Breast epithelium (tissue), 4 donors: ENCODE data around the gene RGS14. TPM values are rescaled to one million over a fixed set of nuclear protein-coding genes. Genes with fewer than 3 reads are reported as not detected.
A peak's percentile ranks its signal among the peaks of the same experiment; 100 is the strongest.
"Not testable (repeated sequence)": the region's sequence is repeated elsewhere in the genome, so short reads cannot be mapped to it uniquely, and the experiment has no call there.

ENCODE experiments used
- DNase-seq, 2 donors: peaks; one replicate each; pipeline ENCODE4 v3.0.0-alpha.2; 2019; ENCODE audit warnings: low spot score in 2 of 2
- H3K27ac ChIP-seq, 2 donors: fragments of 200-600 bp; sonication (generic) in 1 of 2; one replicate each; pipeline ENCODE4 v1.5.1; 2016 to 2019; ENCODE audit warnings: mild to moderate bottlenecking in 1 of 2
- H3K27me3 ChIP-seq, 2 donors: fragments of 200-600 bp; sonication (generic) in 1 of 2; one replicate each; pipeline versions ENCODE4 v1.5.1 to v1.6.0; 2017 to 2019; ENCODE audit warnings: control low read depth in 1 of 2, mild to moderate bottlenecking in 1 of 2
- H3K36me3 ChIP-seq: fragments of 200-600 bp; one replicate; pipeline ENCODE4 v1.5.1; 2019
- H3K4me1 ChIP-seq, 2 donors: fragments of 200-600 bp; sonication (generic); one replicate each; pipeline ENCODE4 v1.5.1; 2016 to 2019; ENCODE audit warnings: control low read depth in 1 of 2
- H3K4me3 ChIP-seq, 3 donors: fragments of 200-600 bp; sonication (generic); 1 replicate in 2 of 3; 2 replicates in 1 of 3; pipeline ENCODE4 v1.5.1; 2016 to 2019; ENCODE audit warnings: mild to moderate bottlenecking in 3 of 3, moderate library complexity in 2 of 3
- H3K9me3 ChIP-seq, 2 donors: fragments of 200-600 bp; sonication (generic) in 1 of 2; one replicate each; pipeline ENCODE4 v1.5.1; 2016 to 2019; ENCODE audit warnings: control low read depth in 1 of 2
- CTCF ChIP-seq, 3 donors: fragments of 450-650 bp; IDR thresholded peaks; one replicate each; pipeline ENCODE4 v1.5.1; 2016 to 2017; ENCODE audit warnings: antibody characterized with exemption in 3 of 3, mild to moderate bottlenecking in 3 of 3, moderate library complexity in 3 of 3
- POLR2A ChIP-seq: fragments of 450-650 bp; IDR thresholded peaks from one replicate; pipeline ENCODE4 v1.6.1; 2016; ENCODE audit warnings: antibody characterized with exemption, mild to moderate bottlenecking, moderate library complexity
- POLR2AphosphoS5 ChIP-seq, 3 donors: sonication (generic); formaldehyde crosslinking; IDR thresholded peaks; one replicate each; pipeline ENCODE4 v1.6.1; 2017; ENCODE audit warnings: antibody characterized with exemption in 3 of 3
- intact Hi-C: fragments of 100-400 bp; cut with DNase I; formaldehyde crosslinking; loops from one replicate; pipeline ENCODE4 v1.15.1; 2023; ENCODE audit warnings: low total_unique reads
- total RNA-seq, 3 donors: library from RNA; depleted of rRNA; stranded (reverse); fragments of >200 nt; gene quantifications; one replicate each; pipeline ENCODE4 v1.1.0, GENCODE V29; 2016

RGS14 gene
- total RNA-seq, 3 donors from 2014 or later: 9.0 to 16.4 (median 11.3) TPM

- Histone ChIP-seq H3K4me3 (no peak overlapping the region), H3K36me3 (no peaks in the 10 kb centered on the region), H3K9me3 (no peaks in the 10 kb centered on the region), H3K27ac (peak overlapping the region; percentile 58 to 66), H3K27me3 (no peaks in the 10 kb centered on the region), H3K4me1 (no peaks in the 10 kb centered on the region)
- TF ChIP-seq CTCF (IDR thresholded peaks at IDR 0.05) (no peak), POLR2A (no peak), POLR2AphosphoS5 (IDR thresholded peaks at IDR 0.05) (no peak)
- DNase-seq: no peak
- intact Hi-C loops: no loop called here
Measured at GRCh38 chr5:177373806-177374205, 16.1 kb downstream of the RGS14 start.

- Histone ChIP-seq H3K27me3 (no peaks in the 10 kb centered on the region), H3K9me3 (no peaks in the 10 kb centered on the region), H3K4me1 (no peaks in the 10 kb centered on the region), H3K4me3 (no peak overlapping the region), H3K27ac (peak overlapping the region in 1 of 2 donors; percentile 66), H3K36me3 (no peaks in the 10 kb centered on the region)
- DNase-seq: no peak
- intact Hi-C loops: no loop called here
- TF ChIP-seq POLR2AphosphoS5 (IDR thresholded peaks at IDR 0.05): no peak
- TF ChIP-seq CTCF (IDR thresholded peaks at IDR 0.05): no peak
- TF ChIP-seq POLR2A: no peak
Measured at GRCh38 chr5:177374211-177374610, 16.5 kb downstream of the RGS14 start.

GRCh38 chr5:177375516-177375915 is 17.8 kb downstream of the RGS14 start:
- DNase-seq, H3K4me3 ChIP-seq, H3K27ac ChIP-seq, H3K9me3 ChIP-seq, intact Hi-C loops, H3K36me3 ChIP-seq, H3K4me1 ChIP-seq, H3K27me3 ChIP-seq: not testable (repeated sequence)

- TF ChIP-seq POLR2A: no peak
- TF ChIP-seq POLR2AphosphoS5 (IDR thresholded peaks at IDR 0.05): no peak
- H3K4me3 ChIP-seq: no peak overlapping the region
- no peaks in the 10 kb centered on the region for H3K9me3 ChIP-seq
- H3K27ac ChIP-seq: no peak overlapping the region
- no peaks in the 10 kb centered on the region for H3K36me3 ChIP-seq
- intact Hi-C loops: no loop called here
- H3K27me3 ChIP-seq: no peaks in the 10 kb centered on the region
- H3K4me1 ChIP-seq: no peaks in the 10 kb centered on the region
- no peak for DNase-seq
Measured at GRCh38 chr5:177376107-177376506, 18.4 kb downstream of the RGS14 start.

- H3K4me1 ChIP-seq: no peaks in the 10 kb centered on the region
- intact Hi-C loops: no loop called here
- TF ChIP-seq CTCF (IDR thresholded peaks at IDR 0.05) (no peak), POLR2AphosphoS5 (IDR thresholded peaks at IDR 0.05) (no peak), POLR2A (no peak)
- H3K27ac ChIP-seq: no peak overlapping the region
- H3K36me3 ChIP-seq: no peaks in the 10 kb centered on the region
- H3K4me3 ChIP-seq: no peak overlapping the region
- H3K27me3 ChIP-seq: no peaks in the 10 kb centered on the region
- no peak for DNase-seq
- H3K9me3 ChIP-seq: no peaks in the 10 kb centered on the region
Measured at GRCh38 chr5:177377851-177378776, 20.4 kb downstream of the RGS14 start.
